Measurements from ENCODE around the gene KRTAP10-1.

DNA sequence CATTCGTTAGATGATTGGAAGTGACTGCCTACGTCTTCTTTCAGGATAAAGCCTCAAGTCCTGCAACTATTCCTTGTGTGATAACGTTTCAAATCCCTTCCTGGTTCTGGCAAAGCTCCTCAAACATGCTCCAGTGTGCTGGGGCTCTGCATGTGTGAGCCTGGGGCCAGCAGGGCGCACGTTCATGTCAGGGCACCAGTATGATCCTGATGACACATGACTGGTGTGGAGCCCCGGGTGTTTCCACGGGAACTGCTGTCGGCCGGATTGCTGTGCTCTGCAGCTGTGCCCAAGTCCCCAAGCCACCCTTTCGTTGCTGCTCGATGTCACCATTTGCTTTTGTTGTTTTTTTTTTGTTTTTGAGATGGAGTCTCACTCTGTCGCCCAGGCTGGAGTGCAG, 21.3 kb downstream of the KRTAP10-1 start:
- TF ChIP-seq POLR2AphosphoS5 (IDR thresholded peaks at IDR 0.05; ENCODE audit: control insufficient read depth, insufficient read depth, low read depth, low read length) (no peak), MYC (IDR thresholded peaks at IDR 0.05; ENCODE audit: low read depth, low read length) (no peak), MYC (CRISPR knock-in tag; IDR thresholded peaks at IDR 0.05; ENCODE audit: borderline replicate concordance, low read depth) (no peak), ZKSCAN1 (IDR thresholded peaks at IDR 0.05; ENCODE audit: low read depth, low read length) (no peak), FUS (optimal IDR thresholded peaks at IDR 0.05; ENCODE audit: low read depth, low read length) (no peak), ZNF12 (CRISPR knock-in tag; IDR thresholded peaks at IDR 0.05) (no peak), U2AF2 (optimal IDR thresholded peaks at IDR 0.05; ENCODE audit: low read depth, low read length) (no peak), SMC3 (conservative IDR thresholded peaks at IDR 0.05; ENCODE audit: insufficient read depth, low read depth, low read length) (no peak), CTCF (IDR thresholded peaks at IDR 0.05 in 2 of 3, conservative IDR thresholded peaks at IDR 0.05 in 1 of 3; ENCODE audit: insufficient read depth in 2 of 3, low read depth in 1 of 3, low read length in 3 of 3) (no peak), MYNN (IDR thresholded peaks at IDR 0.05) (no peak), MYNN (CRISPR knock-in tag; IDR thresholded peaks at IDR 0.05) (no peak), E2F6 (IDR thresholded peaks at IDR 0.05; ENCODE audit: borderline replicate concordance in 1 of 2, extremely low read depth in 1 of 2, insufficient read depth in 1 of 2, insufficient read length in 1 of 2, low read depth in 1 of 2, low read length in 1 of 2, poor library complexity in 1 of 2, severe bottlenecking in 1 of 2) (no peak), EP300 (IDR thresholded peaks at IDR 0.05; ENCODE audit: low read length) (no peak), HNRNPH1 (optimal IDR thresholded peaks at IDR 0.05; ENCODE audit: low read depth, low read length) (no peak)

Measured in K562 (cell line).